HCT116 (cell line): ENCODE results near the gene SLC16A3. TPM values are rescaled to one million over a fixed set of nuclear protein-coding genes. Genes with fewer than 3 reads are reported as not detected.

Source experiments
- ATAC-seq: fragments of 200-7000 bp; cut with Tn5 transposase; 2 replicates; pipeline ENCODE4 v1.9.1; 2020; ENCODE audit warnings: mild to moderate bottlenecking, moderate library complexity
- BruUV-seq: library from RNA; stranded (reverse); fragments of 400-500 nt; replicated peaks from 2 replicates; lab custom pipeline; 2021; lab: Mats Ljungman, UMichigan
- CTCF ChIA-PET: fragments of 300-600 bp; sonication (Branson Sonifier 250); formaldehyde crosslinking; loops from one replicate; lab custom pipeline; 2021; ENCODE audit warnings: antibody characterized with exemption; lab: Charles Lee
- POLR2A ChIA-PET: fragments of 300-600, 350-600 bp; sonication (Branson Sonifier 250); formaldehyde crosslinking; loops from one replicate; lab custom pipeline; 2021; ENCODE audit warnings: antibody characterized with exemption; lab: Charles Lee
- RAD21 ChIA-PET, 2 experiments: fragments of 300-600 bp; sonication (Branson Sonifier 250); formaldehyde crosslinking; loops; one replicate each; lab custom pipeline; 2023; ENCODE audit warnings: low total read pairs in 2 of 2; ENCODE audit not compliant: uncharacterized antibody in 2 of 2, unreplicated experiment in 2 of 2, low non-redundant PET in 1 of 2; lab: Charles Lee
- DNase-seq: peaks from one replicate; pipeline ENCODE4 v3.0.0-alpha.2; 2010; ENCODE audit warnings: low read depth, low spot score
- H2AFZ ChIP-seq: fragments of 200-600 bp; shearing (Covaris generic), sonication (generic); 2 replicates; pipeline ENCODE4 v1.6.1; 2017; ENCODE audit warnings: low read depth, mixed run types, mixed read lengths, antibody characterized with exemption, low read length; ENCODE audit not compliant: poor library complexity, severe bottlenecking
- H3K27ac ChIP-seq: 2 replicates; pipeline ENCODE4 v1.5.1; 2012; ENCODE audit warnings: low read depth, low read length
- H3K27me3 ChIP-seq: fragments of 200-600 bp; sonication (generic); 2 replicates; pipeline ENCODE4 v1.6.1; 2016; ENCODE audit warnings: mixed run types, low read length, mixed read lengths; ENCODE audit not compliant: insufficient read depth
- H3K36me3 ChIP-seq, 2 experiments: fragments of 200-500 bp in 1 of 2; fragments of 200-600 bp in 1 of 2; sonication (Bioruptor generic) in 1 of 2; sonication (generic) in 1 of 2; 2 replicates each; pipeline versions ENCODE4 v1.5.1 to v1.6.1; 2014 to 2016; ENCODE audit warnings: low read length in 2 of 2, inconsistent platforms in 1 of 2, mixed read lengths in 1 of 2, mixed run types in 1 of 2; ENCODE audit not compliant: insufficient read depth in 2 of 2, control insufficient read depth in 1 of 2
- H3K4me1 ChIP-seq, 2 experiments: fragments of 200-600 bp in 1 of 2; sonication (generic) in 1 of 2; 2 replicates each; pipeline versions ENCODE4 v1.5.1 to v1.6.1; 2012 to 2017; ENCODE audit warnings: low read length in 2 of 2, inconsistent platforms in 1 of 2, mild to moderate bottlenecking in 1 of 2, mixed read lengths in 1 of 2, mixed run types in 1 of 2, moderate library complexity in 1 of 2; ENCODE audit not compliant: insufficient read depth in 2 of 2, control insufficient read depth in 1 of 2
- H3K4me2 ChIP-seq: fragments of 200-600 bp; sonication (generic); 2 replicates; pipeline ENCODE4 v1.6.1; 2017; ENCODE audit warnings: mixed run types, low read length, mixed read lengths
- H3K4me3 ChIP-seq, 2 experiments: fragments of 200-600 bp in 1 of 2; sonication (generic) in 1 of 2; replicated peaks in 1 of 2; 2 replicates each; pipeline ENCODE4 v1.5.1; 2011 to 2016; ENCODE audit warnings: low read length in 2 of 2, control low read depth in 1 of 2, low read depth in 1 of 2, mild to moderate bottlenecking in 1 of 2, mixed read lengths in 1 of 2, mixed run types in 1 of 2
- H3K79me2 ChIP-seq: fragments of 200-600 bp; sonication (generic); 2 replicates; pipeline ENCODE4 v1.6.1; 2017; ENCODE audit warnings: mild to moderate bottlenecking, mixed run types, low read length, moderate library complexity, mixed read lengths; ENCODE audit not compliant: insufficient read depth
- H3K9ac ChIP-seq: fragments of 200-600 bp; sonication (generic); 2 replicates; pipeline ENCODE4 v1.6.1; 2016; ENCODE audit warnings: low read length, mixed read lengths
- H3K9me2 ChIP-seq: fragments of 200-600 bp; sonication (generic), shearing (Covaris generic); 2 replicates; pipeline ENCODE4 v1.6.1; 2017; ENCODE audit warnings: mixed run types, mild to moderate bottlenecking, moderate library complexity; ENCODE audit not compliant: insufficient read depth
- H3K9me3 ChIP-seq, 2 experiments: fragments of 200-500 bp in 1 of 2; fragments of 200-600 bp in 1 of 2; sonication (Bioruptor generic) in 1 of 2; sonication (generic) in 1 of 2; 2 replicates each; pipeline ENCODE4 v1.6.1; 2014 to 2017; ENCODE audit warnings: low read length in 2 of 2, mixed read lengths in 2 of 2, inconsistent platforms in 1 of 2, low read depth in 1 of 2, mild to moderate bottlenecking in 1 of 2, mixed run types in 1 of 2, moderate library complexity in 1 of 2; ENCODE audit not compliant: control insufficient read depth in 1 of 2, insufficient read depth in 1 of 2
- H4K20me1 ChIP-seq: fragments of 200-600 bp; sonication (generic), shearing (Covaris generic); 2 replicates; pipeline ENCODE4 v1.6.1; 2017; ENCODE audit warnings: mixed run types, mild to moderate bottlenecking, moderate library complexity; ENCODE audit not compliant: insufficient read depth
- ATF3 ChIP-seq: IDR thresholded peaks from 2 replicates; pipeline ENCODE4 v1.6.1; 2012
- CBX3 ChIP-seq: IDR thresholded peaks from 2 replicates; pipeline ENCODE4 v1.6.1; 2012; ENCODE audit warnings: low read depth
- CEBPB ChIP-seq: IDR thresholded peaks from 2 replicates; pipeline ENCODE4 v1.6.1; 2012; ENCODE audit warnings: low read depth
- EGR1 ChIP-seq: IDR thresholded peaks from 2 replicates; pipeline ENCODE4 v1.6.1; 2012; ENCODE audit warnings: low read depth
- ELF1 ChIP-seq: IDR thresholded peaks from 2 replicates; pipeline ENCODE4 v1.6.1; 2012; ENCODE audit warnings: low read depth, borderline replicate concordance
- FOSL1 ChIP-seq: IDR thresholded peaks from 2 replicates; pipeline ENCODE4 v1.6.1; 2012; ENCODE audit warnings: low read depth
- JUND ChIP-seq: IDR thresholded peaks from 2 replicates; pipeline ENCODE4 v1.6.1; 2012
- MAX ChIP-seq: IDR thresholded peaks from 2 replicates; pipeline ENCODE4 v1.6.1; 2012
- POLR2A ChIP-seq: IDR thresholded peaks from 2 replicates; pipeline ENCODE4 v1.7.0; 2011; ENCODE audit warnings: borderline replicate concordance; ENCODE audit not compliant: insufficient read depth, insufficient read length; ENCODE audit errors: extremely low read depth
- POLR2AphosphoS5 ChIP-seq: IDR thresholded peaks from 2 replicates; pipeline ENCODE4 v1.6.1; 2011; ENCODE audit warnings: mild to moderate bottlenecking, low read depth, low read length, moderate library complexity
- REST ChIP-seq: IDR thresholded peaks from 2 replicates; pipeline ENCODE4 v1.6.1; 2012; ENCODE audit warnings: low read depth
- SIN3A ChIP-seq: IDR thresholded peaks from 2 replicates; pipeline ENCODE4 v1.6.1; 2012; ENCODE audit warnings: low read depth
- SRF ChIP-seq: IDR thresholded peaks from 2 replicates; pipeline ENCODE4 v1.6.1; 2012; ENCODE audit warnings: low read depth
- TCF7L2 ChIP-seq: IDR thresholded peaks from 2 replicates; pipeline ENCODE4 v1.7.0; 2011; ENCODE audit warnings: borderline replicate concordance, inconsistent platforms; ENCODE audit not compliant: insufficient read depth, insufficient read length; ENCODE audit errors: extremely low read depth
- YY1 ChIP-seq: IDR thresholded peaks from 2 replicates; pipeline ENCODE4 v1.6.1; 2011; ENCODE audit warnings: low read length, low read depth, moderate library complexity, mild to moderate bottlenecking; ENCODE audit not compliant: insufficient replicate concordance; ENCODE audit errors: extremely low read depth
- ZBTB33 ChIP-seq: IDR thresholded peaks from 2 replicates; pipeline ENCODE4 v1.6.1; 2011; ENCODE audit warnings: mild to moderate bottlenecking, low read length, moderate library complexity; ENCODE audit not compliant: insufficient replicate concordance; ENCODE audit errors: extremely low read depth
- ZFX ChIP-seq: fragments of 450-650 bp; IDR thresholded peaks from 2 replicates; pipeline ENCODE4 v1.6.1; 2017
- intact Hi-C: fragments of 100-400 bp; cut with micrococcal nuclease; formaldehyde crosslinking; loops from 2 replicates; pipeline ENCODE4 v1.10.0; 2022
- total RNA-seq: library from RNA; stranded (reverse); gene quantifications from one replicate; pipeline ENCODE4 v1.2.1, GENCODE V29; 2021; ENCODE audit not compliant: unreplicated experiment

The SLC16A3 gene
- total RNA-seq, 1 experiment from 2014 or later = 445 TPM

GRCh38 chr17:82242977-82243647 is 14.3 kb downstream of the SLC16A3 start (continued):
- TF ChIP-seq CBX3 = peak; percentile 13; the same call in 1 of the 2 replicates
- TF ChIP-seq POLR2AphosphoS5 = peak; percentile 65
- no peak for TF ChIP-seq POLR2A
- TF ChIP-seq SRF = no peak
- TF ChIP-seq, all 23 proteins: peak for 6

- BruUV-seq = TSS peak; percentile 10
- intact Hi-C loops = loop anchor here (1.0 kb wide), 1 partner anchor 77 kb away; no protein-coding TSS in a partner anchor
- Histone ChIP-seq H3K4me1 (peaks cover 25 to 68% of the 10 kb centered on the region in 2 experiments), H3K4me3 (no peak overlapping the region), H3K79me2 (peaks cover 59% of the 10 kb centered on the region), H2AFZ (no peak overlapping the region), H3K9ac (no peak overlapping the region), H3K27ac (peak overlapping the region; percentile 57), H4K20me1 (peaks cover 24% of the 10 kb centered on the region; the same call in 1 of the 2 replicates), H3K36me3 (peaks cover 31 to 63% of the 10 kb centered on the region in 2 experiments), H3K9me3 (no peaks in the 10 kb centered on the region), H3K4me2 (no peak overlapping the region), H3K27me3 (no peaks in the 10 kb centered on the region), H3K9me2 (no peaks in the 10 kb centered on the region)
- ChIA-PET RAD21 (no interaction called here), CTCF (interaction anchor here (1.0 kb wide), 1 partner anchor 11 kb away, joined by 6 read pairs; no protein-coding TSS in a partner anchor), POLR2A (interaction anchor here (4.0 kb wide), 1 partner anchor 14 kb away, joined by 27 read pairs; the partner anchor contains the start of gene SLC16A3)
- DNase-seq (no peak), ATAC-seq (no peak)
- no peak for TF ChIP-seq ATF3
- no peak for TF ChIP-seq YY1
- no peak for TF ChIP-seq ELF1
- TF ChIP-seq CBX3 = no peak
- TF ChIP-seq EGR1 = no peak
- TF ChIP-seq TCF7L2 = no peak
- no peak for TF ChIP-seq REST
- TF ChIP-seq POLR2AphosphoS5 = peak; percentile 52
- TF ChIP-seq JUND = 0 out of 2 replicates have a peak, but pooled peaks have one; percentile 55
- peak; percentile 40; the same call in 1 of the 2 replicates for TF ChIP-seq SIN3A
- TF ChIP-seq SRF = no peak
- no peak for TF ChIP-seq ZBTB33
- TF ChIP-seq ZFX = no peak
- no peak for TF ChIP-seq FOSL1
- TF ChIP-seq MAX = no peak
- TF ChIP-seq CEBPB = no peak
These were observed 15.0 kb downstream of the SLC16A3 start for GRCh38 chr17:82243648-82244412.
